ENCODE data around the gene PIP4P1.
A peak's percentile ranks its signal among the peaks of the same experiment; 100 is the strongest.
"Not testable (repeated sequence)": the region's sequence is repeated elsewhere in the genome, so short reads cannot be mapped to it uniquely, and the experiment has no call there.

PIP4P1 gene

GRCh38 chr14:20476776-20477175 lies 15.5 kb upstream of the PIP4P1 start:
- DNase-seq (ENCODE audit: low read depth), result no peak

- no peak for DNase-seq (ENCODE audit: low read depth)
These were observed 11.4 kb upstream of the PIP4P1 start for GRCh38 chr14:20472536-20473169.

GRCh38 chr14:20470603-20470901 lies 9.3 kb upstream of the PIP4P1 start:
- no peak for DNase-seq (ENCODE audit: low read depth)

- DNase-seq (ENCODE audit: low read depth), result peak; percentile 72
These were observed 8.8 kb upstream of the PIP4P1 start for GRCh38 chr14:20469890-20470602.

GRCh38 chr14:20469242-20469889 lies 8.1 kb upstream of the PIP4P1 start, which contains the start of gene PNP:
Gene PNP, plus strand, starts transcription at chr14:20469406. Its CDS starts 119 bp downstream, at chr14:20469525.
- DNase-seq (ENCODE audit: low read depth), result peak; percentile 92

GRCh38 chr14:20468764-20469241 lies 7.6 kb upstream of the PIP4P1 start:
- DNase-seq (ENCODE audit: low read depth), result no peak

- DNase-seq (ENCODE audit: low read depth), result no peak
These were observed 593 bp downstream of the PIP4P1 start for GRCh38 chr14:20460458-20461224.

GRCh38 chr14:20458031-20458789 lies 3.0 kb downstream of the PIP4P1 start:
- DNase-seq (ENCODE audit: low read depth), result no peak

- no peak for DNase-seq (ENCODE audit: low read depth)
These were observed 4.3 kb downstream of the PIP4P1 start for GRCh38 chr14:20456971-20457370.

- DNase-seq (ENCODE audit: low read depth), result peak; percentile 95
These were observed 5.6 kb downstream of the PIP4P1 start for GRCh38 chr14:20455355-20456300.

GRCh38 chr14:20454516-20455354 lies 6.5 kb downstream of the PIP4P1 start, which contains the start of the genes APEX1 and OSGEP:
Gene APEX1, plus strand, starts transcription at chr14:20455226. Its CDS starts 420 bp downstream, at chr14:20455646.
Gene OSGEP, minus strand, starts transcription at chr14:20454812. Its CDS starts 129 bp downstream, at chr14:20454683.
- peak; percentile 99 for DNase-seq (ENCODE audit: low read depth)

- not testable (repeated sequence) for DNase-seq (ENCODE audit: low read depth)
These were observed 8.4 kb downstream of the PIP4P1 start for GRCh38 chr14:20452831-20453230.

GRCh38 chr14:20446889-20447288 lies 14.3 kb downstream of the PIP4P1 start:
- no peak for DNase-seq (ENCODE audit: low read depth)

GRCh38 chr14:20443650-20444049 lies 17.6 kb downstream of the PIP4P1 start:
- not testable (repeated sequence) for DNase-seq (ENCODE audit: low read depth)

GRCh38 chr14:20441461-20441860 lies 19.8 kb downstream of the PIP4P1 start:
- DNase-seq (ENCODE audit: low read depth), result no peak

- DNase-seq (ENCODE audit: low read depth), result no peak
These were observed 20.4 kb downstream of the PIP4P1 start for GRCh38 chr14:20440882-20441281.

GRCh38 chr14:20440465-20440864 lies 20.8 kb downstream of the PIP4P1 start:
- no peak for DNase-seq (ENCODE audit: low read depth)

- no peak for DNase-seq (ENCODE audit: low read depth)
These were observed 22.6 kb downstream of the PIP4P1 start for GRCh38 chr14:20438664-20439063.

- DNase-seq (ENCODE audit: low read depth), result peak; percentile 84
These were observed 24.9 kb downstream of the PIP4P1 start for GRCh38 chr14:20436363-20436755.

Data from iris pigment epithelial cell (primary cell).